ENCODE data around the gene TPRG1L. TPM values are rescaled to one million over a fixed set of nuclear protein-coding genes. Genes with fewer than 3 reads are reported as not detected.

Gene TPRG1L
- total RNA-seq, 1 experiment from 2014 or later, result 13.7 TPM

DNA sequence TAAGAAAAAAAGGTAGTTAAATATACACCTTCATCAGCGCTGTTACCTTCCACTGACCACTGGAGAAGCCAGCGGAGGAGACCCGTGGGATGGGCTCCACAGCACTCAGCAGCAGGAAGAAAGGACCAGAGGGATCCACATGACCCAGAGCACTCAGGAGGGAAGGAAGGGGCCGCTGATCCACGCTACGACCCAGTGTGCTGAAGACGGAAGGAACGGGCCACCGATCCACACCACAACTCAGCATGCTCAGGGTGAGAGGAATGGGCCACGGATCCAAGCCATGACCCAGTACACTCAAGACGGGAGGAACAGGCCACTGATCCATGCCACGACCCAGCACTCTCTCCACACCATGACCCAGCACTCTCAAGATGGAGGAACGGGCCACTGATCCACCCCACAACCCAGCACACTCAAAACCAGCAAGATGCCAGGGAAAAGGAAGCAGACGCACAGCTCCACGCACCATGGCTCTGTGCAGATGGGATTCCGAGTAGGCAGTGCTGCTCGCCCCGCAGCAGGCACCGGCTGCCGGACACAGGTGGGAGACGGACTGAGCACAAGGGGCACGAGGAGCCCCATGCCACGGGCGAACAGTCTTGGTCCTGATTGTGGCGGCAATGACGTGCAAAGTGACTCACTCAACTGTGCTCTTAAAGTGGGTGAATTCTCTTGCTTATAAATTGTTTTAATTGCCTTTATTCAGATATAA is 16.4 kb downstream of the TPRG1L start:
- DNase-seq (ENCODE audit: low spot score), result no peak
- BruUV-seq (replicated peaks), result no TSS peak
- Histone ChIP-seq H3K9me3 (ENCODE audit: low read depth, low read length, poor library complexity, severe bottlenecking) (no peaks in the 10 kb centered on the region), H3K4me3 (ENCODE audit: low read depth, low read length, poor library complexity, severe bottlenecking) (no peak overlapping the region), H3K27me3 (replicated peaks; ENCODE audit: insufficient read depth, low read depth, low read length, poor library complexity) (no peaks in the 10 kb centered on the region), H3K4me1 (ENCODE audit: insufficient read depth, low read length, poor library complexity, severe bottlenecking) (no peaks in the 10 kb centered on the region), H3K27ac (ENCODE audit: low read depth, low read length, poor library complexity, severe bottlenecking) (no peak overlapping the region), H3K36me3 (ENCODE audit: insufficient read depth, low read length, poor library complexity, severe bottlenecking) (peaks cover 40% of the 10 kb centered on the region)
- ChIA-PET POLR2A (ENCODE audit: low non-redundant PET) (no interaction called here), CTCF (no interaction called here)
- no peak for TF ChIP-seq EZH2 (IDR thresholded peaks at IDR 0.05; ENCODE audit: borderline replicate concordance, low read depth, low read length, poor library complexity, severe bottlenecking)
- TF ChIP-seq, protein P1, sequence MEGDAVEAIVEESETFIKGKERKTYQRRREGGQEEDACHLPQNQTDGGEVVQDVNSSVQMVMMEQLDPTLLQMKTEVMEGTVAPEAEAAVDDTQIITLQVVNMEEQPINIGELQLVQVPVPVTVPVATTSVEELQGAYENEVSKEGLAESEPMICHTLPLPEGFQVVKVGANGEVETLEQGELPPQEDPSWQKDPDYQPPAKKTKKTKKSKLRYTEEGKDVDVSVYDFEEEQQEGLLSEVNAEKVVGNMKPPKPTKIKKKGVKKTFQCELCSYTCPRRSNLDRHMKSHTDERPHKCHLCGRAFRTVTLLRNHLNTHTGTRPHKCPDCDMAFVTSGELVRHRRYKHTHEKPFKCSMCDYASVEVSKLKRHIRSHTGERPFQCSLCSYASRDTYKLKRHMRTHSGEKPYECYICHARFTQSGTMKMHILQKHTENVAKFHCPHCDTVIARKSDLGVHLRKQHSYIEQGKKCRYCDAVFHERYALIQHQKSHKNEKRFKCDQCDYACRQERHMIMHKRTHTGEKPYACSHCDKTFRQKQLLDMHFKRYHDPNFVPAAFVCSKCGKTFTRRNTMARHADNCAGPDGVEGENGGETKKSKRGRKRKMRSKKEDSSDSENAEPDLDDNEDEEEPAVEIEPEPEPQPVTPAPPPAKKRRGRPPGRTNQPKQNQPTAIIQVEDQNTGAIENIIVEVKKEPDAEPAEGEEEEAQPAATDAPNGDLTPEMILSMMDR (conservative IDR thresholded peaks at IDR 0.05; ENCODE audit: low read depth, low read length), result no peak
- intact Hi-C loops (cut with micrococcal nuclease; ENCODE audit: unreplicated experiment), result no loop called here

DNA sequence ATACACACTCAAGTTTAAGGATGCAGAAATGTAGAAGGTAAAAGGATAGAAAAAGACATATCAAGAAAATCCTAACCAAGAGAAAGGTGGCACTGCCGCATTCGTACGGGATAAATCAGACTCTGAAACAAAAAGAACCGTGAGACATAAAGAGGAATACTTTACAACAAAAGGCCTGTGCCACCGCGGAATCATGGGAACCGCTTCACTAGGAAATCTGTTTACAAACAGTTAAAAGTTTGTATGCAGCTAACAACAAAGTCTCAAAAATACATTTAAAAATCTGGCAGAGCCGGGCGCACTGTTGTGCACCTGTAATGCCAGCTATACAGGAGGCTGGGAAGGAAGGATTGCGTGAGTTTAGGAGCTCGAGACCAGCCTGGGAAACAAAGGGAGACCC is 17.0 kb downstream of the TPRG1L start:
- Histone ChIP-seq H3K27me3 (replicated peaks; ENCODE audit: insufficient read depth, low read depth, low read length, poor library complexity) (no peaks in the 10 kb centered on the region), H3K4me1 (ENCODE audit: insufficient read depth, low read length, poor library complexity, severe bottlenecking) (no peaks in the 10 kb centered on the region), H3K27ac (ENCODE audit: low read depth, low read length, poor library complexity, severe bottlenecking) (no peak overlapping the region), H3K36me3 (ENCODE audit: insufficient read depth, low read length, poor library complexity, severe bottlenecking) (peaks cover 41% of the 10 kb centered on the region), H3K9me3 (ENCODE audit: low read depth, low read length, poor library complexity, severe bottlenecking) (no peaks in the 10 kb centered on the region), H3K4me3 (ENCODE audit: low read depth, low read length, poor library complexity, severe bottlenecking) (no peak overlapping the region)
- no peak for DNase-seq (ENCODE audit: low spot score)
- CTCF ChIA-PET, result no interaction called here
- BruUV-seq (replicated peaks), result no TSS peak
- POLR2A ChIA-PET (ENCODE audit: low non-redundant PET), result no interaction called here
- no peak for TF ChIP-seq EZH2 (IDR thresholded peaks at IDR 0.05; ENCODE audit: borderline replicate concordance, low read depth, low read length, poor library complexity, severe bottlenecking)
- TF ChIP-seq, protein P1 (conservative IDR thresholded peaks at IDR 0.05; ENCODE audit: low read depth, low read length), result no peak
- intact Hi-C loops (cut with micrococcal nuclease; ENCODE audit: unreplicated experiment), result no loop called here

DNA sequence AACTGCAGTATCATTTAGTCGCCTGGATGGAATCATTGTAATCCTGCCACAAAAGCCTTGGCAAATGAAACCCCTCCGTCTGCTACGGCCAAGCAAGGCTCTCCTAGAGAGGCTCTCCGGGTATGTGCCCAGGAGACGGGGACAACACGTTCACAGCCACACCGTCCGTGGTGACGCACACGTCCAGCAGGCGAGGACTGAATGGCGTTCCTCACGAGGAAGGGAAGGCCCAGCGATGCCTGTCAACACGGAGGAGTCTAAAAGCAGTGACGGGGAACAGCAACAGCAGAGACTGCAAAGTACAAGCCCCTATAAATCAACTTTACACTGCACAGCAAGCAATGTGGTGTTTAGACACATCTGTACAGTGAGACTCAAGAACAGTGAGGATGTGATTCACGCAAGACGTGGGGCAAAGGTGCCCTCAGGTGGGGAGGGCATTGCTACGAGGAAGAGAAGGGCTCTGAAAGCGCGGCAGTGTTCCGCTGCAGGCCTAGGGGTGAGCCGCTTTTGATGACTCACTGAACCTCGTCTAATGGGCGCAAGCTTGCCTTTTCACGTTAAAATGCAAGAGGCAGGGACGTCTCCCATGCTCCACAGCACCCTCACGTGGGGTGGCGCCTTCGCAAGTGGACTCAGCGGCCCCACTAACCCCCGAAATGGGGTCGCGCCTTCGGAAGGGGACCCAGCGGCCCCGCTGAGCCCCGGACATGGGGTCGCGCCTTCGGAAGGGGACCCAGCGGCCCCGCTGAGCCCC is 18.3 kb downstream of the TPRG1L start:
- ChIA-PET POLR2A (ENCODE audit: low non-redundant PET) (no interaction called here), CTCF (no interaction called here)
- no peak for TF ChIP-seq EZH2 (IDR thresholded peaks at IDR 0.05; ENCODE audit: borderline replicate concordance, low read depth, low read length, poor library complexity, severe bottlenecking)
- TF ChIP-seq, protein P1 (conservative IDR thresholded peaks at IDR 0.05; ENCODE audit: low read depth, low read length), result no peak
- Histone ChIP-seq H3K27ac (ENCODE audit: low read depth, low read length, poor library complexity, severe bottlenecking) (no peak overlapping the region), H3K27me3 (replicated peaks; ENCODE audit: insufficient read depth, low read depth, low read length, poor library complexity) (no peaks in the 10 kb centered on the region), H3K9me3 (ENCODE audit: low read depth, low read length, poor library complexity, severe bottlenecking) (no peaks in the 10 kb centered on the region), H3K4me3 (ENCODE audit: low read depth, low read length, poor library complexity, severe bottlenecking) (no peak overlapping the region), H3K36me3 (ENCODE audit: insufficient read depth, low read length, poor library complexity, severe bottlenecking) (peaks cover 40% of the 10 kb centered on the region), H3K4me1 (ENCODE audit: insufficient read depth, low read length, poor library complexity, severe bottlenecking) (no peaks in the 10 kb centered on the region)
- DNase-seq (ENCODE audit: low spot score), result no peak
- no TSS peak for BruUV-seq (replicated peaks)
- intact Hi-C loops (cut with micrococcal nuclease; ENCODE audit: unreplicated experiment), result no loop called here
